ENCODE data around the gene AMY2B. TPM values are rescaled to one million over a fixed set of nuclear protein-coding genes. Genes with fewer than 3 reads are reported as not detected.
"Not testable (repeated sequence)": the region's sequence is repeated elsewhere in the genome, so short reads cannot be mapped to it uniquely, and the experiment has no call there.

AMY2B gene
- total and polyA plus RNA-seq, 12 donors, result 5.9 to 101 (median 28.0) TPM

GRCh38 chr1:103546496-103546895 lies 24.9 kb upstream of the AMY2B start:
- Histone ChIP-seq H3K27ac (no peak overlapping the region), H3K4me1 (no peaks in the 10 kb centered on the region), H3K27me3 (no peaks in the 10 kb centered on the region), H3K36me3 (peaks cover 0 to 100% (median 61%) of the 10 kb centered on the region in 9 donors), H3K4me3 (no peak overlapping the region), H3K9me3 (no peaks in the 10 kb centered on the region)
- ATAC-seq (no peak), DNase-seq (no peak)
- intact Hi-C loops (cut with DNase I), result no loop called here
- 89 to 100% methylated on average over 1 of the region's 1 CpG for WGBS, 2 donors
- TF ChIP-seq CTCF (IDR thresholded peaks at IDR 0.05), result no peak

GRCh38 chr1:103547840-103548239 lies 23.5 kb upstream of the AMY2B start:
- no peak overlapping the region for H3K27ac ChIP-seq
- no peaks in the 10 kb centered on the region for H3K9me3 ChIP-seq
- no peak overlapping the region for H3K4me3 ChIP-seq
- ATAC-seq, result no peak
- H3K27me3 ChIP-seq, result no peaks in the 10 kb centered on the region
- intact Hi-C loops (cut with DNase I), result no loop called here
- WGBS, 2 donors, result 76 to 81% methylated on average over 3 of the region's 3 CpGs
- H3K36me3 ChIP-seq, result peaks cover 0 to 100% (median 62%) of the 10 kb centered on the region in 9 donors
- no peak for DNase-seq
- no peak for TF ChIP-seq CTCF (IDR thresholded peaks at IDR 0.05)
- no peaks in the 10 kb centered on the region for H3K4me1 ChIP-seq

GRCh38 chr1:103560427-103560826 lies 11.0 kb upstream of the AMY2B start:
- DNase-seq, result no peak
- Histone ChIP-seq H3K36me3 (peaks cover 0 to 33% (median 12%) of the 10 kb centered on the region in 9 donors), H3K27me3 (no peaks in the 10 kb centered on the region), H3K4me3 (no peak overlapping the region), H3K27ac (no peak overlapping the region), H3K4me1 (peaks cover 0 to 26% (median 11%) of the 10 kb centered on the region in 9 donors), H3K9me3 (no peaks in the 10 kb centered on the region)
- intact Hi-C loops (cut with DNase I), result no loop called here
- no peak for ATAC-seq
- TF ChIP-seq CTCF (IDR thresholded peaks at IDR 0.05), result no peak

- H3K9me3 ChIP-seq; DNase-seq; H3K4me3 ChIP-seq; intact Hi-C loops (cut with DNase I); ATAC-seq; H3K27me3 ChIP-seq: not testable (repeated sequence)
- 75 to 94% methylated on average over 3 of the region's 3 CpGs for WGBS, 2 donors
- Histone ChIP-seq H3K36me3 (peaks cover 0 to 27% (median 5%) of the 10 kb centered on the region in 9 donors), H3K4me1 (peaks cover 0 to 26% (median 11%) of the 10 kb centered on the region in 9 donors), H3K27ac (peak overlapping the region in 3 of 10 donors; percentile 32 to 58 (median 41))
These were observed 10.3 kb upstream of the AMY2B start for GRCh38 chr1:103561124-103561523.

- no peak for TF ChIP-seq CTCF (IDR thresholded peaks at IDR 0.05)
- Histone ChIP-seq H3K27ac (peak overlapping the region in 7 of 10 donors; percentile 6 to 63 (median 32)), H3K27me3 (no peaks in the 10 kb centered on the region), H3K4me1 (peaks cover 0 to 26% (median 11%) of the 10 kb centered on the region in 9 donors), H3K36me3 (peaks cover 0 to 27% (median 5%) of the 10 kb centered on the region in 9 donors), H3K4me3 (peak overlapping the region in 1 of 10 donors; percentile 17), H3K9me3 (no peaks in the 10 kb centered on the region)
- WGBS, 2 donors, result 62 to 71% methylated on average over 2 of the region's 2 CpGs
- DNase-seq (no peak), ATAC-seq (peak in 5 of 8 donors; percentile 56 to 83 (median 63))
- intact Hi-C loops (cut with DNase I), result no loop called here
These were observed 9.6 kb upstream of the AMY2B start for GRCh38 chr1:103561643-103562395.
